Astrocyte (in vitro differentiated cells and primary cell): ENCODE measurements around the gene DYSF. TPM values are rescaled to one million over a fixed set of nuclear protein-coding genes. Genes with fewer than 3 reads are reported as not detected.
A peak's percentile ranks its signal among the peaks of the same experiment; 100 is the strongest.

ENCODE experiments used
- DNase-seq: peaks from one replicate; pipeline ENCODE4 v3.0.0-alpha.2; 2010; ENCODE audit warnings: low read depth
- FAIRE-seq: peaks from 2 replicates; lab custom pipeline; 2011; peaks lifted over from hg19 to GRCh38; lab: Jason Lieb, UNC
- H2AFZ ChIP-seq: 2 replicates; pipeline ENCODE4 v1.6.0; 2012; ENCODE audit warnings: low read depth, low read length, inconsistent platforms
- H3K27ac ChIP-seq: 2 replicates; pipeline ENCODE4 v1.5.1; 2011; ENCODE audit warnings: low read depth, low read length, inconsistent platforms
- H3K27me3 ChIP-seq: 2 replicates; pipeline ENCODE4 v1.6.0; 2011; ENCODE audit warnings: low read length, inconsistent platforms; ENCODE audit not compliant: insufficient read depth
- H3K36me3 ChIP-seq: 2 replicates; pipeline ENCODE4 v1.5.1; 2011; ENCODE audit warnings: low read length, inconsistent platforms; ENCODE audit not compliant: insufficient read depth
- H3K4me1 ChIP-seq: 2 replicates; pipeline ENCODE4 v1.5.1; 2011; ENCODE audit warnings: low read length, inconsistent platforms; ENCODE audit not compliant: insufficient read depth
- H3K4me2 ChIP-seq: 2 replicates; pipeline ENCODE4 v1.6.0; 2012; ENCODE audit warnings: low read length, inconsistent platforms
- H3K4me3 ChIP-seq: 2 replicates; pipeline ENCODE4 v1.5.1; 2011; ENCODE audit warnings: low read depth, mild to moderate bottlenecking, low read length, inconsistent platforms; ENCODE audit not compliant: insufficient read depth
- H3K79me2 ChIP-seq: 2 replicates; pipeline ENCODE4 v1.6.0; 2012; ENCODE audit warnings: mild to moderate bottlenecking, low read length, inconsistent platforms; ENCODE audit not compliant: insufficient read depth
- H3K9ac ChIP-seq: 2 replicates; pipeline ENCODE4 v1.6.0; 2012; ENCODE audit warnings: mild to moderate bottlenecking, low read length, inconsistent platforms
- H3K9me3 ChIP-seq: 2 replicates; pipeline ENCODE4 v1.5.1; 2012; ENCODE audit warnings: low read depth, mild to moderate bottlenecking, low read length, inconsistent platforms; ENCODE audit not compliant: insufficient read depth
- H4K20me1 ChIP-seq: 2 replicates; pipeline ENCODE4 v1.6.0; 2012; ENCODE audit warnings: low read length, inconsistent platforms; ENCODE audit not compliant: insufficient read depth
- H3K27ac Mint-ChIP-seq: one replicate; pipeline ENCODE4 v1.8.0; 2021; ENCODE audit warnings: mild to moderate bottlenecking, mixed read lengths; ENCODE audit not compliant: unreplicated experiment
- H3K27me3 Mint-ChIP-seq: one replicate; pipeline ENCODE4 v1.8.0; 2021; ENCODE audit warnings: low read depth, mixed read lengths; ENCODE audit not compliant: unreplicated experiment
- H3K36me3 Mint-ChIP-seq: one replicate; pipeline ENCODE4 v1.8.0; 2021; ENCODE audit warnings: low read depth, mixed read lengths; ENCODE audit not compliant: unreplicated experiment
- H3K4me1 Mint-ChIP-seq: one replicate; pipeline ENCODE4 v1.8.0; 2021; ENCODE audit warnings: low read depth, mixed read lengths; ENCODE audit not compliant: unreplicated experiment
- H3K4me3 Mint-ChIP-seq: one replicate; pipeline ENCODE4 v1.8.0; 2021; ENCODE audit warnings: mild to moderate bottlenecking, moderate library complexity, mixed read lengths; ENCODE audit not compliant: unreplicated experiment
- H3K9me3 Mint-ChIP-seq: one replicate; pipeline ENCODE4 v1.8.0; 2021; ENCODE audit warnings: mild to moderate bottlenecking, mixed read lengths; ENCODE audit not compliant: unreplicated experiment
- EZH2 ChIP-seq: IDR thresholded peaks from 2 replicates; pipeline ENCODE4 v1.6.1; 2012; ENCODE audit warnings: mild to moderate bottlenecking, low read length, inconsistent platforms; ENCODE audit not compliant: insufficient read depth
- total RNA-seq: library from RNA; stranded (reverse); gene quantifications from 2 replicates; pipeline ENCODE4 v1.2.1, GENCODE V29; 2021
- TF ChIP-seq, protein P1 (sequence below): IDR thresholded peaks from 2 replicates; pipeline ENCODE4 v1.5.1; 2011; ENCODE audit warnings: low read depth, mild to moderate bottlenecking, inconsistent platforms, low read length, moderate library complexity; ENCODE audit not compliant: insufficient read depth

The DYSF gene
- total RNA-seq, 1 donor from 2014 or later = 123 TPM

DNA sequence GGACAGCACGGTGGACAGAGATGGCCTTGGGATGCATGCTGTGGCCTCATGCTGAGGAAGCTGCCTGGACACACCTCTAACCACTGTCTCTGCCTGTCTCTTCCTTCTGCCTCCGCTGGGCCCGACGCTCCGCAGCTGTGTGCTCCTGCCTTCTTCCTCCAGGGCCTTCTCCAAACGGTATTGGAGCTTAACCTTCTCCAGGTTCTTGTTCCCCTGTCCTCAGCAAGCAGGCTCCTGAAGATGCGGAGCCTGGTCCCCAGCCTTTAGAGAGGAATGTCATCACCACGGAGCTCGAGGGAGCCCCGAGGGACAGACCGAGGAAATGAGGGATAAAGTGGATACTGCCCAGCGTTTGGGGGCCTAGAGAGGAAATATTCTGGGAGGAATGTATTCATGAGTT lies 155.1 kb downstream of the DYSF start:
- H3K4me3 Mint-ChIP-seq = no peak overlapping the region
- peaks cover 10% of the 10 kb centered on the region for H3K27me3 ChIP-seq
- H3K4me2 ChIP-seq = no peak overlapping the region
- DNase-seq = no peak
- TF ChIP-seq EZH2 = no peak
- TF ChIP-seq, protein P1, sequence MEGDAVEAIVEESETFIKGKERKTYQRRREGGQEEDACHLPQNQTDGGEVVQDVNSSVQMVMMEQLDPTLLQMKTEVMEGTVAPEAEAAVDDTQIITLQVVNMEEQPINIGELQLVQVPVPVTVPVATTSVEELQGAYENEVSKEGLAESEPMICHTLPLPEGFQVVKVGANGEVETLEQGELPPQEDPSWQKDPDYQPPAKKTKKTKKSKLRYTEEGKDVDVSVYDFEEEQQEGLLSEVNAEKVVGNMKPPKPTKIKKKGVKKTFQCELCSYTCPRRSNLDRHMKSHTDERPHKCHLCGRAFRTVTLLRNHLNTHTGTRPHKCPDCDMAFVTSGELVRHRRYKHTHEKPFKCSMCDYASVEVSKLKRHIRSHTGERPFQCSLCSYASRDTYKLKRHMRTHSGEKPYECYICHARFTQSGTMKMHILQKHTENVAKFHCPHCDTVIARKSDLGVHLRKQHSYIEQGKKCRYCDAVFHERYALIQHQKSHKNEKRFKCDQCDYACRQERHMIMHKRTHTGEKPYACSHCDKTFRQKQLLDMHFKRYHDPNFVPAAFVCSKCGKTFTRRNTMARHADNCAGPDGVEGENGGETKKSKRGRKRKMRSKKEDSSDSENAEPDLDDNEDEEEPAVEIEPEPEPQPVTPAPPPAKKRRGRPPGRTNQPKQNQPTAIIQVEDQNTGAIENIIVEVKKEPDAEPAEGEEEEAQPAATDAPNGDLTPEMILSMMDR = no peak
- no peak overlapping the region for H3K9ac ChIP-seq
- peaks cover 54% of the 10 kb centered on the region for H3K36me3 Mint-ChIP-seq
- peaks cover 12% of the 10 kb centered on the region for H3K4me1 Mint-ChIP-seq
- FAIRE-seq = no peak
- no peaks in the 10 kb centered on the region for H3K9me3 ChIP-seq
- no peaks in the 10 kb centered on the region for H4K20me1 ChIP-seq
- peaks cover 7% of the 10 kb centered on the region for H3K9me3 Mint-ChIP-seq
- peak overlapping the region; percentile 47 for H3K27ac Mint-ChIP-seq
- H3K27me3 Mint-ChIP-seq = peaks cover 22% of the 10 kb centered on the region
- no peaks in the 10 kb centered on the region for H3K4me1 ChIP-seq
- no peak overlapping the region for H3K27ac ChIP-seq
- H3K79me2 ChIP-seq = no peaks in the 10 kb centered on the region
- no peaks in the 10 kb centered on the region for H3K36me3 ChIP-seq
- no peak overlapping the region for H3K4me3 ChIP-seq
- no peak overlapping the region for H2AFZ ChIP-seq

DNA sequence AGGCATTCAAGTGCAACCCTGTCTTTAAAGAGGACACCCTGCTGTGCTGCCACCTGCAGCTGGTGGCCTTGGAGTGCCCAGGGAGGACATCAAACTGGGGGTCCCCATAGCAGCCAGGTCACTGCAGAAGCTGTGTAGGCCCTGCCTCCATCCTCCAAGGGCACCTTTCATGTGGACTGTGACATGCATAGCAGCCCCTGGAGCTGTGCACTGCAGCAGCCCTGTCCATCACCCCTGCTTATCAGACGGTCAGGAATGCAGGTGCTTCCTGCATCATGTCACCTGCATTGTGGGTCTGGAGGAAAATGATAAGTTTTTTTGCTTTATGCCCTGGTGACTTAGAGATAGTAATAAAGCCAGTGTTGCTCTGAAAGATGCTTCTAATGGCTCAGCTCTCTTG lies 155.7 kb downstream of the DYSF start:
- H3K79me2 ChIP-seq = no peaks in the 10 kb centered on the region
- H3K36me3 Mint-ChIP-seq = peaks cover 57% of the 10 kb centered on the region
- H3K36me3 ChIP-seq = no peaks in the 10 kb centered on the region
- H3K9ac ChIP-seq = no peak overlapping the region
- H3K4me2 ChIP-seq = no peak overlapping the region
- H3K4me3 ChIP-seq = no peak overlapping the region
- no peak overlapping the region for H3K27ac Mint-ChIP-seq
- no peak overlapping the region for H2AFZ ChIP-seq
- no peak overlapping the region for H3K4me3 Mint-ChIP-seq
- no peak for FAIRE-seq
- H3K9me3 ChIP-seq = no peaks in the 10 kb centered on the region
- H4K20me1 ChIP-seq = no peaks in the 10 kb centered on the region
- H3K4me1 ChIP-seq = no peaks in the 10 kb centered on the region
- H3K27ac ChIP-seq = no peak overlapping the region
- H3K4me1 Mint-ChIP-seq = peaks cover 12% of the 10 kb centered on the region
- no peak for DNase-seq
- H3K27me3 Mint-ChIP-seq = peaks cover 22% of the 10 kb centered on the region
- H3K27me3 ChIP-seq = peaks cover 10% of the 10 kb centered on the region
- TF ChIP-seq EZH2 = no peak
- TF ChIP-seq, protein P1 = no peak
- H3K9me3 Mint-ChIP-seq = peaks cover 7% of the 10 kb centered on the region

DNA sequence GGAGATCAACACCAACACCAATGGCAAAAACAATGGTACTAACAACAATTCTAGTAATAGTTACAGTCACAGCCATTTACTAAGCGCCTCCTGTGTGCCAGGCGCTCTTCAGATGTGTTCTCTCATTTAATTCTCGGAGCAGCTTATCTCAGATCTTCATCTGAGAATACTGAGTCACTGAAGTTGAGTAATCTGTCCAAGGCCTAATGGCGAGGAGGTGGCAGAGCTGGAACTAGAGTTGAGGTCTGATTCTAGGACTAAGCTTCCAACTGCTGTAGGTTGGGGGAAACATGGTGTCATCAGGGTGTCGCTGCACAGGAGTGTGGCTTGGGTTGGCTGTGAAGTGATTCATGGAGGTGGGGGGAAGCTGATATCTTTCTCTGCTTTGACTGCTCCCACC lies 156.1 kb downstream of the DYSF start:
- Histone ChIP-seq H4K20me1 (no peaks in the 10 kb centered on the region), H3K27me3 (peaks cover 10% of the 10 kb centered on the region), H3K9me3 (no peaks in the 10 kb centered on the region), H3K79me2 (no peaks in the 10 kb centered on the region), H3K36me3 (no peaks in the 10 kb centered on the region), H3K4me3 (no peak overlapping the region), H3K9ac (no peak overlapping the region), H3K4me1 (no peaks in the 10 kb centered on the region), H3K27ac (no peak overlapping the region), H2AFZ (no peak overlapping the region), H3K4me2 (no peak overlapping the region)
- DNase-seq (peak; percentile 41), FAIRE-seq (no peak)
- Mint-ChIP-seq H3K9me3 (peaks cover 7% of the 10 kb centered on the region), H3K27me3 (peaks cover 25% of the 10 kb centered on the region), H3K4me3 (peak overlapping the region; percentile 64), H3K27ac (peak overlapping the region; percentile 48), H3K4me1 (peaks cover 12% of the 10 kb centered on the region), H3K36me3 (peaks cover 60% of the 10 kb centered on the region)
- TF ChIP-seq, protein P1 = no peak
- TF ChIP-seq EZH2 = no peak
